GM12873 (cell line): ENCODE data around the gene LCE2A.

ENCODE experiments used
- TF ChIP-seq, protein P1 (sequence below): IDR thresholded peaks from 2 replicates; pipeline ENCODE4 v1.5.1; 2012; ENCODE audit warnings: low read depth, mild to moderate bottlenecking, moderate library complexity, low read length, control low read depth; ENCODE audit not compliant: insufficient read depth; ENCODE audit errors: missing control alignments

Gene LCE2A

DNA sequence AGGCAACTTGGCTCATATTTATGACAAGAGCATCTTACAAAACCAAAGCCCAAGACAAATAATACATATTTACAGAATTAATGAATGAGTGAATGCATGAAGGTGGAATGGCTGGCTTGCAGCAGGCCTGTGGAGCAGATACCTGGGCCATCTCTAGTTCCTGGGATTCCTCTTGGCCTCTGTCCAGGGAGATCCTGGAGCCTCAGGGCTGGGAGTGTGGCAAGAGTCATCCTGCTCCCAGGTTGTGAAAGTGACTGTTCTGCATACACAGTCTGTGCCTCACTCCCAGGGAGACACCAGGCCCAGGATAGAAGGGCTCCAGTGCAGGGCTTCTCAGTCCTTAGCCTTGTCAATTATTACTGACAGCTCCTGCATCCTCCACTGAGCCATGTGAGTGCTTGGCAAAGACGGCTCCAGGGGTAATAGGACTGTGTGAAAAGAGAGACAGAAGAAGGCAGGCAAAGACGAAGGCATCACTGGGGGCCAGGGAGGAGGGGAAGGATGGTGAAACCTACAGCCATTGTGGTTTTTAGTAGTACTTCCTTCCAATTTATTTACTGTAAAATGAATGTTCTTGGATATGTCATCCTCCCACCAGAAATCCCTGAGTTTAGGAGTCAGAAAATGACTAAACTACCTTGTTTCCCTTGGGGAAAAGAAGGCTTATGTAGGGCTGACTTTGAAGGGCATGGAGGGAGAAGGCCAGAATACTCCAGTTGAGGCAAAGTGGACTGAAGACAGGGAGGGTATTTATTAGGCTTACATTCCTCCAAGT lies 45.4 kb downstream of the LCE2A start:
- TF ChIP-seq, protein P1, sequence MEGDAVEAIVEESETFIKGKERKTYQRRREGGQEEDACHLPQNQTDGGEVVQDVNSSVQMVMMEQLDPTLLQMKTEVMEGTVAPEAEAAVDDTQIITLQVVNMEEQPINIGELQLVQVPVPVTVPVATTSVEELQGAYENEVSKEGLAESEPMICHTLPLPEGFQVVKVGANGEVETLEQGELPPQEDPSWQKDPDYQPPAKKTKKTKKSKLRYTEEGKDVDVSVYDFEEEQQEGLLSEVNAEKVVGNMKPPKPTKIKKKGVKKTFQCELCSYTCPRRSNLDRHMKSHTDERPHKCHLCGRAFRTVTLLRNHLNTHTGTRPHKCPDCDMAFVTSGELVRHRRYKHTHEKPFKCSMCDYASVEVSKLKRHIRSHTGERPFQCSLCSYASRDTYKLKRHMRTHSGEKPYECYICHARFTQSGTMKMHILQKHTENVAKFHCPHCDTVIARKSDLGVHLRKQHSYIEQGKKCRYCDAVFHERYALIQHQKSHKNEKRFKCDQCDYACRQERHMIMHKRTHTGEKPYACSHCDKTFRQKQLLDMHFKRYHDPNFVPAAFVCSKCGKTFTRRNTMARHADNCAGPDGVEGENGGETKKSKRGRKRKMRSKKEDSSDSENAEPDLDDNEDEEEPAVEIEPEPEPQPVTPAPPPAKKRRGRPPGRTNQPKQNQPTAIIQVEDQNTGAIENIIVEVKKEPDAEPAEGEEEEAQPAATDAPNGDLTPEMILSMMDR, result no peak

DNA sequence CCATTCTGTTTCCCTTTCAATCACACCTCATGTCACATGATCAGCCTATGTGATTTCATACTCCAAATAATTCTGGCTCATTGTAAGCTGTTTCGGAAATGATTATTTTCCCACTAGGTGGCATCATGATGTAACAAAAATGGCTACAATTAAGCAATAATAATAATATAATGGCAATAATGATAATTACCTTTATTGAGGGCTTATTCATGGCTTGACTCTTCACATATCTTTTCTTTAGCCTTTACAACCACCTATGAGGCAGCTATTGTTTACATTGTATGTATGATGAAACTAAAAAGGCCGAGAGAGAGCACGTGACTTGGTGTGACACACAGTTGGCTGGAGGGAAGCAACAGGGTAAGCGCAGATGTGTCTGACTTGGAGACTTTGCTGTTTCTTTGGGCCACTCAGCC lies 47.2 kb downstream of the LCE2A start:
- TF ChIP-seq, protein P1, result no peak

DNA sequence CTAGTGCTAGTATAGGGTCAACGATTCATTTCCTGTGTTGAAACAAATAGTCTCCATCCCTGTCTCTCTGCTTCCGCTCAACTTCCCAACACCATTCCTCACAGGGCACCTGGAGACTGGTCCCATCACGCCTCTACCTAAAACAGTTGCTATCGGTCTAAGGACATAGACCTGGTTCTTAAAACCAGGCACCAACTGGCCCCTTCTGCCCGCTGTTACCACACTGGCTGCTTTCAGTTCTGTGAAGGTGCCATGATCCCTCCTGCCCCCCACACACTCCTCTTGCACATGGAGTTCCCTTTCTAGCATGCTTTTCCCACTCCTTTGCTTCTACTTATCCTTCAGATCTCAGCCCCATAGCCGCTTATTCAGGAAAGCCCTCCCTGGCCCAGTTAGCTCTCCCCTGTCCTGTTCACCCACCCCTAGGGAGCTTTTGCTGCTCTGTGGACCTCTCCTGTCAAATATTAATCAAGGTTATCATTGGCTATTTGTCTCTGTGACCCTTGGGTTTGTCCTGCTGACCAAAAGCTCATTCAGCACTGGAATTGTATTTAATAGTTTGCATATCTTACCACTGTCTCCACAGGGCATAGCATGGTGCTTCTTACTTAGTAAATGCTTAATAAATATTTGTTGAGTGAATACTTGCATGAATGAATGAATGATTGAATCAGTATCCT lies 47.8 kb downstream of the LCE2A start:
- TF ChIP-seq, protein P1, result no peak

DNA sequence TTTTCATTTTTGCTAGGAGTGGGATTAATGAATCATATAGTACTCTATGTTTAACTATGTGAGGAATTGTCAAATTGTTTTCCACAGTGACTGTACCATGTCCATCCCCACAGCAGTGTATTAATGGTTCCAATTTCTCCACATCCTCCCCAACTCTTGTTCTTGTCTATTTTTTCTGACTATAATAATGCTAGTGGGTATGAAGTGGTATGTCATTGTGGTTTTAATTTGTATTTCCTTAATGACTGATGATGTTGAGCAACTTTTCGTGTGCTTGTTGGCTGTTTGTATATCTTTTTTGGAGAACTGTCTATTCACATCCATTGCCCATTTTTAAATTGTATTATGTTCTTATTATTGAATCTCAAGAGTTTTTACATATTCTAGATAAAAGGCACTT lies 49.7 kb downstream of the LCE2A start:
- TF ChIP-seq, protein P1, result no peak
